ENCODE results near the gene CCBE1.

CCBE1 gene

GRCh38 chr18:59728816-59729215 lies 31.6 kb upstream of the CCBE1 start:
- Histone ChIP-seq H3K18ac (ENCODE audit: low read depth in 1 of 2, low read length in 2 of 2) (no peak overlapping the region), H3K27me3 (ENCODE audit: control insufficient read depth in 1 of 2, insufficient read depth in 1 of 2, low read length in 2 of 2) (no peaks in the 10 kb centered on the region), H4K8ac (ENCODE audit: low read length) (no peak overlapping the region), H3K36me3 (ENCODE audit: control insufficient read depth in 1 of 2, insufficient read depth in 2 of 2, low read depth in 1 of 2, low read length in 2 of 2) (no peaks in the 10 kb centered on the region), H2AK5ac (ENCODE audit: low read length, severe bottlenecking) (no peak overlapping the region), H3K4me2 (ENCODE audit: low read length, poor library complexity, severe bottlenecking) (no peak overlapping the region), H3K4me1 (ENCODE audit: control insufficient read depth, insufficient read depth, low read depth, low read length) (no peaks in the 10 kb centered on the region), H2BK12ac (ENCODE audit: low read length in 2 of 2) (no peak overlapping the region), H3K27ac (ENCODE audit: low read length, poor library complexity, severe bottlenecking) (no peak overlapping the region), H3K9ac (ENCODE audit: low read length) (no peak overlapping the region), H3K9me3 (ENCODE audit: control insufficient read depth, low read length) (no peaks in the 10 kb centered on the region), H3K4ac (ENCODE audit: low read depth in 1 of 2, low read length in 2 of 2) (no peak overlapping the region), H2BK15ac (ENCODE audit: low read depth, poor library complexity, severe bottlenecking) (no peak overlapping the region), H2BK120ac (ENCODE audit: low read depth, low read length) (no peak overlapping the region), H3K23ac (ENCODE audit: low read length in 2 of 2) (no peak overlapping the region), H3K79me1 (replicated peaks; ENCODE audit: low read length, poor library complexity, severe bottlenecking) (no peaks in the 10 kb centered on the region), H2BK5ac (ENCODE audit: low read depth, low read length, poor library complexity, severe bottlenecking) (no peak overlapping the region), H4K91ac (ENCODE audit: low read length) (no peak overlapping the region), H2AFZ (ENCODE audit: low read depth, low read length) (no peak overlapping the region), H3K14ac (ENCODE audit: low read length in 2 of 2) (no peak overlapping the region), H3K4me3 (ENCODE audit: insufficient read depth in 1 of 2, low read depth in 1 of 2, low read length in 2 of 2) (no peak overlapping the region)
- 91% methylated on average over 4 of the region's 5 CpGs for WGBS
- DNase-seq: no peak

GRCh38 chr18:59725142-59725541 lies 27.9 kb upstream of the CCBE1 start:
- Histone ChIP-seq H2BK12ac (ENCODE audit: low read length in 2 of 2) (no peak overlapping the region), H2BK120ac (ENCODE audit: low read depth, low read length) (no peak overlapping the region), H3K4me2 (ENCODE audit: low read length, poor library complexity, severe bottlenecking) (no peak overlapping the region), H4K91ac (ENCODE audit: low read length) (no peak overlapping the region), H3K9me3 (ENCODE audit: control insufficient read depth, low read length) (peaks cover 3% of the 10 kb centered on the region), H3K36me3 (ENCODE audit: control insufficient read depth in 1 of 2, insufficient read depth in 2 of 2, low read depth in 1 of 2, low read length in 2 of 2) (no peaks in the 10 kb centered on the region), H3K27ac (ENCODE audit: low read length, poor library complexity, severe bottlenecking) (no peak overlapping the region), H3K4ac (ENCODE audit: low read depth in 1 of 2, low read length in 2 of 2) (no peak overlapping the region), H3K4me3 (ENCODE audit: insufficient read depth in 1 of 2, low read depth in 1 of 2, low read length in 2 of 2) (no peak overlapping the region), H3K18ac (ENCODE audit: low read depth in 1 of 2, low read length in 2 of 2) (no peak overlapping the region), H2BK15ac (ENCODE audit: low read depth, poor library complexity, severe bottlenecking) (no peak overlapping the region), H3K9ac (ENCODE audit: low read length) (no peak overlapping the region), H2AK5ac (ENCODE audit: low read length, severe bottlenecking) (no peak overlapping the region), H3K14ac (ENCODE audit: low read length in 2 of 2) (no peak overlapping the region), H4K8ac (ENCODE audit: low read length) (no peak overlapping the region), H2AFZ (ENCODE audit: low read depth, low read length) (no peak overlapping the region), H3K4me1 (ENCODE audit: control insufficient read depth, insufficient read depth, low read depth, low read length) (no peaks in the 10 kb centered on the region), H3K23ac (ENCODE audit: low read length in 2 of 2) (no peak overlapping the region), H3K79me1 (replicated peaks; ENCODE audit: low read length, poor library complexity, severe bottlenecking) (no peaks in the 10 kb centered on the region), H3K27me3 (ENCODE audit: control insufficient read depth in 1 of 2, insufficient read depth in 1 of 2, low read length in 2 of 2) (no peaks in the 10 kb centered on the region), H2BK5ac (ENCODE audit: low read depth, low read length, poor library complexity, severe bottlenecking) (no peak overlapping the region)
- DNase-seq: no peak

GRCh38 chr18:59724103-59724502 lies 26.9 kb upstream of the CCBE1 start:
- Histone ChIP-seq H3K4me2 (ENCODE audit: low read length, poor library complexity, severe bottlenecking) (no peak overlapping the region), H3K79me1 (replicated peaks; ENCODE audit: low read length, poor library complexity, severe bottlenecking) (no peaks in the 10 kb centered on the region), H2BK120ac (ENCODE audit: low read depth, low read length) (no peak overlapping the region), H3K14ac (ENCODE audit: low read length in 2 of 2) (no peak overlapping the region), H2AFZ (ENCODE audit: low read depth, low read length) (no peak overlapping the region), H3K27ac (ENCODE audit: low read length, poor library complexity, severe bottlenecking) (no peak overlapping the region), H2BK5ac (ENCODE audit: low read depth, low read length, poor library complexity, severe bottlenecking) (no peak overlapping the region), H3K27me3 (ENCODE audit: control insufficient read depth in 1 of 2, insufficient read depth in 1 of 2, low read length in 2 of 2) (no peaks in the 10 kb centered on the region), H4K8ac (ENCODE audit: low read length) (no peak overlapping the region), H2BK12ac (ENCODE audit: low read length in 2 of 2) (no peak overlapping the region), H2BK15ac (ENCODE audit: low read depth, poor library complexity, severe bottlenecking) (no peak overlapping the region), H3K23ac (ENCODE audit: low read length in 2 of 2) (no peak overlapping the region), H3K18ac (ENCODE audit: low read depth in 1 of 2, low read length in 2 of 2) (no peak overlapping the region), H3K4me3 (ENCODE audit: insufficient read depth in 1 of 2, low read depth in 1 of 2, low read length in 2 of 2) (no peak overlapping the region), H3K4ac (ENCODE audit: low read depth in 1 of 2, low read length in 2 of 2) (no peak overlapping the region), H3K36me3 (ENCODE audit: control insufficient read depth in 1 of 2, insufficient read depth in 2 of 2, low read depth in 1 of 2, low read length in 2 of 2) (no peaks in the 10 kb centered on the region), H4K91ac (ENCODE audit: low read length) (no peak overlapping the region), H3K4me1 (ENCODE audit: control insufficient read depth, insufficient read depth, low read depth, low read length) (peaks cover 4% of the 10 kb centered on the region), H3K9ac (ENCODE audit: low read length) (no peak overlapping the region), H2AK5ac (ENCODE audit: low read length, severe bottlenecking) (no peak overlapping the region), H3K9me3 (ENCODE audit: control insufficient read depth, low read length) (peaks cover 3% of the 10 kb centered on the region)
- no peak for DNase-seq
- WGBS: 80% methylated on average over 1 of the region's 2 CpGs

- H2BK120ac ChIP-seq (ENCODE audit: low read depth, low read length): no peak overlapping the region
Measured at GRCh38 chr18:59721931-59722330, 24.7 kb upstream of the CCBE1 start.

More at GRCh38 chr18:59721931-59722330, 24.7 kb upstream of the CCBE1 start:
- Histone ChIP-seq H3K18ac (ENCODE audit: low read depth in 1 of 2, low read length in 2 of 2) (no peak overlapping the region), H3K4ac (ENCODE audit: low read depth in 1 of 2, low read length in 2 of 2) (no peak overlapping the region), H2BK15ac (ENCODE audit: low read depth, poor library complexity, severe bottlenecking) (no peak overlapping the region), H3K9me3 (ENCODE audit: control insufficient read depth, low read length) (peaks cover 3% of the 10 kb centered on the region), H3K4me3 (ENCODE audit: insufficient read depth in 1 of 2, low read depth in 1 of 2, low read length in 2 of 2) (no peak overlapping the region), H3K4me2 (ENCODE audit: low read length, poor library complexity, severe bottlenecking) (no peak overlapping the region), H3K9ac (ENCODE audit: low read length) (no peak overlapping the region), H3K36me3 (ENCODE audit: control insufficient read depth in 1 of 2, insufficient read depth in 2 of 2, low read depth in 1 of 2, low read length in 2 of 2) (no peaks in the 10 kb centered on the region), H4K8ac (ENCODE audit: low read length) (no peak overlapping the region), H3K27me3 (ENCODE audit: control insufficient read depth in 1 of 2, insufficient read depth in 1 of 2, low read length in 2 of 2) (no peaks in the 10 kb centered on the region), H3K79me1 (replicated peaks; ENCODE audit: low read length, poor library complexity, severe bottlenecking) (no peaks in the 10 kb centered on the region), H2AK5ac (ENCODE audit: low read length, severe bottlenecking) (no peak overlapping the region), H2BK12ac (ENCODE audit: low read length in 2 of 2) (no peak overlapping the region), H4K91ac (ENCODE audit: low read length) (no peak overlapping the region), H3K14ac (ENCODE audit: low read length in 2 of 2) (no peak overlapping the region), H3K4me1 (ENCODE audit: control insufficient read depth, insufficient read depth, low read depth, low read length) (peaks cover 11% of the 10 kb centered on the region), H3K23ac (ENCODE audit: low read length in 2 of 2) (no peak overlapping the region), H2BK5ac (ENCODE audit: low read depth, low read length, poor library complexity, severe bottlenecking) (no peak overlapping the region), H3K27ac (ENCODE audit: low read length, poor library complexity, severe bottlenecking) (no peak overlapping the region), H2AFZ (ENCODE audit: low read depth, low read length) (no peak overlapping the region)
- 100% methylated on average over 1 of the region's 2 CpGs for WGBS
- DNase-seq: no peak

Data from mesenchymal stem cell (in vitro differentiated cells and primary cell).